Measurements from ENCODE around the gene UNC5CL.

Gene UNC5CL

GRCh38 chr6:41058783-41059181 lies 19.8 kb upstream of the UNC5CL start:
- Histone ChIP-seq H3K27ac (ENCODE audit: low read depth, low read length) (no peak overlapping the region), H3K79me1 (ENCODE audit: low read length) (no peaks in the 10 kb centered on the region), H3K23ac (ENCODE audit: low read length) (no peak overlapping the region), H3K4me3 (ENCODE audit: low read length) (no peak overlapping the region), H3K36me3 (ENCODE audit: control insufficient read depth, insufficient read depth, low read length) (no peaks in the 10 kb centered on the region), H3K4me1 (ENCODE audit: control insufficient read depth, low read depth, low read length) (no peaks in the 10 kb centered on the region), H2BK5ac (ENCODE audit: low read length) (no peak overlapping the region), H4K5ac (ENCODE audit: low read length) (no peak overlapping the region), H3K18ac (ENCODE audit: low read length) (no peak overlapping the region), H2BK15ac (replicated peaks; ENCODE audit: low read depth) (no peak overlapping the region), H3K4ac (ENCODE audit: low read depth, low read length) (no peak overlapping the region), H2BK120ac (ENCODE audit: low read depth, low read length) (no peak overlapping the region), H4K8ac (ENCODE audit: low read depth, low read length) (no peak overlapping the region), H3K4me2 (ENCODE audit: low read length) (no peak overlapping the region), H3K9ac (ENCODE audit: low read length) (no peak overlapping the region), H3K56ac (ENCODE audit: low read length) (no peak overlapping the region), H2AK5ac (ENCODE audit: low read length) (no peak overlapping the region), H3K27me3 (ENCODE audit: insufficient read depth, low read length, poor library complexity) (no peaks in the 10 kb centered on the region), H3K79me2 (ENCODE audit: control insufficient read depth, insufficient read depth, low read length) (no peaks in the 10 kb centered on the region)
- DNase-seq: no peak
- WGBS (ENCODE audit: extremely low coverage, insufficient coverage, low lambda C conversion rate): no CpG with 5 or more reads among the region's 2 CpGs

- H3K4me3 ChIP-seq (ENCODE audit: low read length): no peak overlapping the region
Observed at GRCh38 chr6:41056768-41057490, 17.9 kb upstream of the UNC5CL start.

GRCh38 chr6:41055149-41055548 lies 16.1 kb upstream of the UNC5CL start:
- Histone ChIP-seq H3K4me3 (ENCODE audit: low read length) (no peak overlapping the region), H4K5ac (ENCODE audit: low read length) (no peak overlapping the region), H3K79me1 (ENCODE audit: low read length) (no peaks in the 10 kb centered on the region), H3K27me3 (ENCODE audit: insufficient read depth, low read length, poor library complexity) (no peaks in the 10 kb centered on the region), H3K27ac (ENCODE audit: low read depth, low read length) (no peak overlapping the region), H3K79me2 (ENCODE audit: control insufficient read depth, insufficient read depth, low read length) (no peaks in the 10 kb centered on the region), H2BK15ac (replicated peaks; ENCODE audit: low read depth) (no peak overlapping the region), H3K36me3 (ENCODE audit: control insufficient read depth, insufficient read depth, low read length) (no peaks in the 10 kb centered on the region), H3K56ac (ENCODE audit: low read length) (no peak overlapping the region), H3K4me2 (ENCODE audit: low read length) (no peak overlapping the region), H3K4me1 (ENCODE audit: control insufficient read depth, low read depth, low read length) (peaks cover 6% of the 10 kb centered on the region), H2BK120ac (ENCODE audit: low read depth, low read length) (no peak overlapping the region), H2AK5ac (ENCODE audit: low read length) (no peak overlapping the region), H3K4ac (ENCODE audit: low read depth, low read length) (no peak overlapping the region), H2BK5ac (ENCODE audit: low read length) (no peak overlapping the region), H3K9ac (ENCODE audit: low read length) (no peak overlapping the region), H4K8ac (ENCODE audit: low read depth, low read length) (no peak overlapping the region), H3K18ac (ENCODE audit: low read length) (no peak overlapping the region), H3K23ac (ENCODE audit: low read length) (no peak overlapping the region)
- no CpG with 5 or more reads among the region's 3 CpGs for WGBS (ENCODE audit: extremely low coverage, insufficient coverage, low lambda C conversion rate)
- DNase-seq: no peak

More at GRCh38 chr6:41056768-41057490, 17.9 kb upstream of the UNC5CL start:
- no CpG with 5 or more reads among the region's 6 CpGs for WGBS (ENCODE audit: extremely low coverage, insufficient coverage, low lambda C conversion rate)
- Histone ChIP-seq H2AK5ac (ENCODE audit: low read length) (no peak overlapping the region), H2BK15ac (replicated peaks; ENCODE audit: low read depth) (no peak overlapping the region), H3K27ac (ENCODE audit: low read depth, low read length) (no peak overlapping the region), H3K9ac (ENCODE audit: low read length) (no peak overlapping the region), H3K4me1 (ENCODE audit: control insufficient read depth, low read depth, low read length) (peaks cover under 1% of the 10 kb centered on the region), H3K27me3 (ENCODE audit: insufficient read depth, low read length, poor library complexity) (no peaks in the 10 kb centered on the region), H4K5ac (ENCODE audit: low read length) (no peak overlapping the region), H3K56ac (ENCODE audit: low read length) (no peak overlapping the region), H3K18ac (ENCODE audit: low read length) (no peak overlapping the region), H3K36me3 (ENCODE audit: control insufficient read depth, insufficient read depth, low read length) (no peaks in the 10 kb centered on the region), H3K4me2 (ENCODE audit: low read length) (no peak overlapping the region), H2BK5ac (ENCODE audit: low read length) (no peak overlapping the region), H3K79me1 (ENCODE audit: low read length) (no peaks in the 10 kb centered on the region), H3K79me2 (ENCODE audit: control insufficient read depth, insufficient read depth, low read length) (no peaks in the 10 kb centered on the region), H3K4ac (ENCODE audit: low read depth, low read length) (no peak overlapping the region), H4K8ac (ENCODE audit: low read depth, low read length) (no peak overlapping the region), H3K23ac (ENCODE audit: low read length) (peak overlapping the region; percentile 15), H2BK120ac (ENCODE audit: low read depth, low read length) (no peak overlapping the region)
- DNase-seq: no peak

- no peak overlapping the region for H3K27ac ChIP-seq (ENCODE audit: low read depth, low read length)
- DNase-seq: no peak
- no peaks in the 10 kb centered on the region for H3K27me3 ChIP-seq (ENCODE audit: insufficient read depth, low read length, poor library complexity)
- no peak overlapping the region for H3K4ac ChIP-seq (ENCODE audit: low read depth, low read length)
- H3K4me2 ChIP-seq (ENCODE audit: low read length): no peak overlapping the region
- H3K4me1 ChIP-seq (ENCODE audit: control insufficient read depth, low read depth, low read length): peaks cover 10% of the 10 kb centered on the region
- H3K4me3 ChIP-seq (ENCODE audit: low read length): no peak overlapping the region
- no peaks in the 10 kb centered on the region for H3K36me3 ChIP-seq (ENCODE audit: control insufficient read depth, insufficient read depth, low read length)
- no peaks in the 10 kb centered on the region for H3K79me1 ChIP-seq (ENCODE audit: low read length)
- no peak overlapping the region for H4K5ac ChIP-seq (ENCODE audit: low read length)
- H2BK120ac ChIP-seq (ENCODE audit: low read depth, low read length): no peak overlapping the region
- no peak overlapping the region for H3K23ac ChIP-seq (ENCODE audit: low read length)
- H3K9ac ChIP-seq (ENCODE audit: low read length): no peak overlapping the region
- no peaks in the 10 kb centered on the region for H3K79me2 ChIP-seq (ENCODE audit: control insufficient read depth, insufficient read depth, low read length)
- no peak overlapping the region for H3K56ac ChIP-seq (ENCODE audit: low read length)
- no peak overlapping the region for H2BK15ac ChIP-seq (replicated peaks; ENCODE audit: low read depth)
- no peak overlapping the region for H2BK5ac ChIP-seq (ENCODE audit: low read length)
- H3K18ac ChIP-seq (ENCODE audit: low read length): no peak overlapping the region
- H4K8ac ChIP-seq (ENCODE audit: low read depth, low read length): no peak overlapping the region
- no CpG with 5 or more reads among the region's 3 CpGs for WGBS (ENCODE audit: extremely low coverage, insufficient coverage, low lambda C conversion rate)
- H2AK5ac ChIP-seq (ENCODE audit: low read length): no peak overlapping the region
Observed at GRCh38 chr6:41054511-41054910, 15.5 kb upstream of the UNC5CL start.

- WGBS (ENCODE audit: extremely low coverage, insufficient coverage, low lambda C conversion rate): no CpG with 5 or more reads among the region's 5 CpGs
- H3K9ac ChIP-seq (ENCODE audit: low read length): peak within 1 kb of the TSS; percentile 4
- H3K4ac ChIP-seq (ENCODE audit: low read depth, low read length): peak within 1 kb of the TSS; percentile 9
- H3K4me3 ChIP-seq (ENCODE audit: low read length): no peak within 1 kb of the TSS
- H3K23ac ChIP-seq (ENCODE audit: low read length): no peak within 1 kb of the TSS
- H3K36me3 ChIP-seq (ENCODE audit: control insufficient read depth, insufficient read depth, low read length): no peaks in the 10 kb centered on the region
- H2BK5ac ChIP-seq (ENCODE audit: low read length): no peak within 1 kb of the TSS
- H4K8ac ChIP-seq (ENCODE audit: low read depth, low read length): no peak within 1 kb of the TSS
- H3K27ac ChIP-seq (ENCODE audit: low read depth, low read length): no peak within 1 kb of the TSS
- peaks cover 12% of the 10 kb centered on the region for H3K4me1 ChIP-seq (ENCODE audit: control insufficient read depth, low read depth, low read length)
- no peak within 1 kb of the TSS for H2BK120ac ChIP-seq (ENCODE audit: low read depth, low read length)
- no peak within 1 kb of the TSS for H3K18ac ChIP-seq (ENCODE audit: low read length)
- H2BK15ac ChIP-seq (replicated peaks; ENCODE audit: low read depth): no peak within 1 kb of the TSS
- H3K4me2 ChIP-seq (ENCODE audit: low read length): no peak within 1 kb of the TSS
- no peak within 1 kb of the TSS for H4K5ac ChIP-seq (ENCODE audit: low read length)
- no peaks in the 10 kb centered on the region for H3K27me3 ChIP-seq (ENCODE audit: insufficient read depth, low read length, poor library complexity)
- H2AK5ac ChIP-seq (ENCODE audit: low read length): no peak within 1 kb of the TSS
- DNase-seq: no peak
- no peaks in the 10 kb centered on the region for H3K79me1 ChIP-seq (ENCODE audit: low read length)
- no peaks in the 10 kb centered on the region for H3K79me2 ChIP-seq (ENCODE audit: control insufficient read depth, insufficient read depth, low read length)
- H3K56ac ChIP-seq (ENCODE audit: low read length): peak within 1 kb of the TSS; percentile 18
Observed at GRCh38 chr6:41053041-41053440, 14.0 kb upstream of the UNC5CL start, which contains the start of gene APOBEC2. Gene APOBEC2, plus strand, starts transcription at chr6:41053202. Its CDS starts 146 bp downstream, at chr6:41053348.

- no peak overlapping the region for H3K4ac ChIP-seq (ENCODE audit: low read depth, low read length)
- H2BK15ac ChIP-seq (replicated peaks; ENCODE audit: low read depth): no peak overlapping the region
- no peak overlapping the region for H2AK5ac ChIP-seq (ENCODE audit: low read length)
- no peak overlapping the region for H3K23ac ChIP-seq (ENCODE audit: low read length)
- H3K27me3 ChIP-seq (ENCODE audit: insufficient read depth, low read length, poor library complexity): no peaks in the 10 kb centered on the region
- no peak for DNase-seq
- H3K4me3 ChIP-seq (ENCODE audit: low read length): no peak overlapping the region
- H4K5ac ChIP-seq (ENCODE audit: low read length): no peak overlapping the region
- peaks cover 12% of the 10 kb centered on the region for H3K4me1 ChIP-seq (ENCODE audit: control insufficient read depth, low read depth, low read length)
- no peak overlapping the region for H4K8ac ChIP-seq (ENCODE audit: low read depth, low read length)
- no peak overlapping the region for H3K56ac ChIP-seq (ENCODE audit: low read length)
- no peak overlapping the region for H3K9ac ChIP-seq (ENCODE audit: low read length)
- no peak overlapping the region for H3K4me2 ChIP-seq (ENCODE audit: low read length)
- H3K18ac ChIP-seq (ENCODE audit: low read length): no peak overlapping the region
- no peaks in the 10 kb centered on the region for H3K79me1 ChIP-seq (ENCODE audit: low read length)
- H2BK5ac ChIP-seq (ENCODE audit: low read length): no peak overlapping the region
- H2BK120ac ChIP-seq (ENCODE audit: low read depth, low read length): no peak overlapping the region
- H3K27ac ChIP-seq (ENCODE audit: low read depth, low read length): no peak overlapping the region
- H3K79me2 ChIP-seq (ENCODE audit: control insufficient read depth, insufficient read depth, low read length): no peaks in the 10 kb centered on the region
- no CpG with 5 or more reads among the region's 5 CpGs for WGBS (ENCODE audit: extremely low coverage, insufficient coverage, low lambda C conversion rate)
- no peaks in the 10 kb centered on the region for H3K36me3 ChIP-seq (ENCODE audit: control insufficient read depth, insufficient read depth, low read length)
Observed at GRCh38 chr6:41051873-41052272, 12.9 kb upstream of the UNC5CL start.
